Measurements from ENCODE around the gene AEBP2. TPM values are rescaled to one million over a fixed set of nuclear protein-coding genes. Genes with fewer than 3 reads are reported as not detected.

AEBP2 gene
- total and polyA plus RNA-seq, 2 of the 8 experiments (the other 6 are each of a cell fraction or from before 2014, with no cell fraction given) = 13.6 to 61.4 TPM

GRCh38 chr12:19529951-19530636 lies 90.8 kb downstream of the AEBP2 start:
- Histone ChIP-seq H3K4me2 (ENCODE audit: insufficient read depth in 1 of 2, low read depth in 2 of 2, low read length in 2 of 2) (no peak overlapping the region), H3K4me1 (replicated peaks in 1 of 4; ENCODE audit: control insufficient read depth in 3 of 4, insufficient read depth in 4 of 4, low read length in 3 of 4) (no peaks in the 10 kb centered on the region), H3K18ac (ENCODE audit: extremely low read depth, low read length) (no peak overlapping the region), H3K4ac (replicated peaks; ENCODE audit: insufficient read length, low read depth, low read length) (no peak overlapping the region), H3K27me3 (replicated peaks in 1 of 4; ENCODE audit: control insufficient read depth in 3 of 4, extremely low read depth in 1 of 4, insufficient read depth in 3 of 4, low read length in 3 of 4) (no peaks in the 10 kb centered on the region), H2AFZ (ENCODE audit: low read length) (no peak overlapping the region), H4K5ac (ENCODE audit: insufficient read length, low read depth, low read length) (no peak overlapping the region), H2BK20ac (ENCODE audit: low read length) (no peak overlapping the region), H3K23ac (ENCODE audit: insufficient read length) (no peak overlapping the region), H4K91ac (replicated peaks; ENCODE audit: insufficient read length, low read length) (no peak overlapping the region), H4K20me1 (replicated peaks in 1 of 2; ENCODE audit: control insufficient read depth in 1 of 2, insufficient read depth in 2 of 2, low read length in 2 of 2) (no peaks in the 10 kb centered on the region), H3K79me1 (ENCODE audit: low read depth, low read length) (no peaks in the 10 kb centered on the region), H2BK12ac (ENCODE audit: low read depth, low read length) (no peak overlapping the region), H2BK5ac (ENCODE audit: low read depth, low read length) (no peak overlapping the region), H3K9ac (replicated peaks in 1 of 4; ENCODE audit: extremely low read depth in 1 of 4, low read depth in 3 of 4, low read length in 3 of 4) (no peak overlapping the region), H4K8ac (ENCODE audit: extremely low read depth, insufficient read depth, low read length) (no peak overlapping the region), H3K14ac (ENCODE audit: insufficient read length) (no peak overlapping the region), H3K56ac (replicated peaks; ENCODE audit: insufficient read length, low read depth, low read length) (no peak overlapping the region), H2AK5ac (ENCODE audit: low read depth, low read length) (no peak overlapping the region), H2BK120ac (replicated peaks; ENCODE audit: low read depth, low read length) (no peak overlapping the region), H3K23me2 (ENCODE audit: low read depth, low read length) (no peaks in the 10 kb centered on the region), H3K79me2 (ENCODE audit: control insufficient read depth in 1 of 2, insufficient read depth in 2 of 2, low read length in 2 of 2) (no peaks in the 10 kb centered on the region), H2BK15ac (ENCODE audit: low read length) (no peak overlapping the region), H3K36me3 (ENCODE audit: control insufficient read depth in 2 of 4, insufficient read depth in 4 of 4, low read length in 3 of 4) (no peaks in the 10 kb centered on the region), H3K9me3 (ENCODE audit: insufficient read depth in 2 of 2, low read depth in 1 of 2, low read length in 1 of 2) (no peaks in the 10 kb centered on the region), H3K27ac (ENCODE audit: low read depth, low read length) (no peak overlapping the region), H3K4me3 (ENCODE audit: extremely low read depth in 1 of 4, insufficient read depth in 2 of 4, low read depth in 3 of 4, low read length in 4 of 4) (no peak overlapping the region)
- DNase-seq (ENCODE audit: low read depth in 1 of 2, low spot score in 2 of 2) (no peak), FAIRE-seq (no peak)
- WGBS, 2 experiments (ENCODE audit: extremely low coverage in 1 of 2, insufficient coverage in 1 of 2, insufficient read length in 1 of 2, insufficient replicate concordance in 2 of 2, low coverage in 1 of 2, low lambda C conversion rate in 2 of 2, missing lambda C conversion rate in 1 of 2) = 89% methylated on average over 6 of the region's 6 CpGs; no CpG with 5 or more reads in 1 of the 2 experiments
- CTCF ChIA-PET (ENCODE audit: partially characterized antibody) = no interaction called here
- no peak for TF ChIP-seq SP2 (IDR thresholded peaks at IDR 0.05; ENCODE audit: low read length)
- TF ChIP-seq TAF1 (IDR thresholded peaks at IDR 0.05; ENCODE audit: low read depth, low read length) = no peak
- TF ChIP-seq POLR2AphosphoS5 (IDR thresholded peaks at IDR 0.05; ENCODE audit: low read depth, low read length) = no peak
- no peak for TF ChIP-seq CTBP2 (IDR thresholded peaks at IDR 0.05; ENCODE audit: borderline replicate concordance, insufficient read depth, insufficient read length, low read length)
- TF ChIP-seq CTCF (IDR thresholded peaks at IDR 0.05; ENCODE audit: control extremely low read depth in 1 of 3, insufficient read depth in 1 of 3, low read depth in 1 of 3, low read length in 3 of 3) = no peak
- no peak for TF ChIP-seq RNF2 (IDR thresholded peaks at IDR 0.05; ENCODE audit: borderline replicate concordance, low read depth, low read length, missing control alignments, poor library complexity, severe bottlenecking)
- no peak for TF ChIP-seq TAF7 (optimal IDR thresholded peaks at IDR 0.05; ENCODE audit: borderline replicate concordance, low read depth, low read length)
- no peak for TF ChIP-seq EGR1 (IDR thresholded peaks at IDR 0.05; ENCODE audit: borderline replicate concordance, low read depth, low read length)
- TF ChIP-seq CHD1 (IDR thresholded peaks at IDR 0.05; ENCODE audit: low read depth, low read length) = no peak
- POLR2A ChIA-PET (ENCODE audit: partially characterized antibody) = no interaction called here

All from H1 (cell line).